ENCODE measurements around the gene OR2T10.
"Not testable (repeated sequence)": the region's sequence is repeated elsewhere in the genome, so short reads cannot be mapped to it uniquely, and the experiment has no call there.

Gene OR2T10

DNA sequence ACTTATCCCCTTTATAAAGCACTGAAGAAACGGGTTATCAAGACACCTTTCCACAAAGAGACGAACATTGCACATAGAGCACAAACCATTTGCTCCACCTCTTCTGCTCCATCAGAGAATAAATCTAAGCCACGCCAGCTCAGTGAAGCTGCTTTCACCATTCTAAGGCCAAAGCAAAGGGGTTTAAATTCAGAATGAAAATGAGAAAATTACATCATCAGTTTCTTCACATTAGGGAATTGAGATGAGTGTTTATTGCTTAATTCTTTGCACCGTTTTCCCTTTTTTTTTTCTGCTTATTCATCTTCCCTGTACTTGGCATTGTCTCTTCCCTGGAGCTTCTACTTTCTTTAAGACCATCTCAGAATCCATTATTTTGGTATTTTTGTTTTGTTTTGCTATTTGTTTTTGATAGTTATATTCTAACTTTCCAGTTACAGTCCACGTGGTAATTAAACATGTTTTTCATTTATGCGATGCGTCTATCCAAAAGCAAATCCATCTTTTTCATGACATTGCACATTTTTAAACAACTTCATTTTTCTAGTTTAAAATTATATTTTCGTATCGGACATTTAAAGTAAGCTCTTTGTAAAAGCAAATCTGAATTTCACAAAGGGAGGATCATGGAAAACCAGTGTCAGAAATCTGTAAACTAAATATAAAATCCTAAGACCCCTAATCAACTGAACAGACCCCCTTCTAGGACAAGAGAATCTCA, 21.1 kb downstream of the OR2T10 start:
- no peaks in the 10 kb centered on the region for H3K36me3 ChIP-seq
- H3K4me3 ChIP-seq (ENCODE audit: low read depth, low read length) = no peak overlapping the region
- H3K4me1 ChIP-seq = no peaks in the 10 kb centered on the region
- no peak for DNase-seq
- H3K27me3 ChIP-seq = no peaks in the 10 kb centered on the region
- TF ChIP-seq, protein P1, sequence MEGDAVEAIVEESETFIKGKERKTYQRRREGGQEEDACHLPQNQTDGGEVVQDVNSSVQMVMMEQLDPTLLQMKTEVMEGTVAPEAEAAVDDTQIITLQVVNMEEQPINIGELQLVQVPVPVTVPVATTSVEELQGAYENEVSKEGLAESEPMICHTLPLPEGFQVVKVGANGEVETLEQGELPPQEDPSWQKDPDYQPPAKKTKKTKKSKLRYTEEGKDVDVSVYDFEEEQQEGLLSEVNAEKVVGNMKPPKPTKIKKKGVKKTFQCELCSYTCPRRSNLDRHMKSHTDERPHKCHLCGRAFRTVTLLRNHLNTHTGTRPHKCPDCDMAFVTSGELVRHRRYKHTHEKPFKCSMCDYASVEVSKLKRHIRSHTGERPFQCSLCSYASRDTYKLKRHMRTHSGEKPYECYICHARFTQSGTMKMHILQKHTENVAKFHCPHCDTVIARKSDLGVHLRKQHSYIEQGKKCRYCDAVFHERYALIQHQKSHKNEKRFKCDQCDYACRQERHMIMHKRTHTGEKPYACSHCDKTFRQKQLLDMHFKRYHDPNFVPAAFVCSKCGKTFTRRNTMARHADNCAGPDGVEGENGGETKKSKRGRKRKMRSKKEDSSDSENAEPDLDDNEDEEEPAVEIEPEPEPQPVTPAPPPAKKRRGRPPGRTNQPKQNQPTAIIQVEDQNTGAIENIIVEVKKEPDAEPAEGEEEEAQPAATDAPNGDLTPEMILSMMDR (IDR thresholded peaks at IDR 0.05; ENCODE audit: low read depth, low read length) = no peak
- H3K9me3 ChIP-seq = no peaks in the 10 kb centered on the region

DNA sequence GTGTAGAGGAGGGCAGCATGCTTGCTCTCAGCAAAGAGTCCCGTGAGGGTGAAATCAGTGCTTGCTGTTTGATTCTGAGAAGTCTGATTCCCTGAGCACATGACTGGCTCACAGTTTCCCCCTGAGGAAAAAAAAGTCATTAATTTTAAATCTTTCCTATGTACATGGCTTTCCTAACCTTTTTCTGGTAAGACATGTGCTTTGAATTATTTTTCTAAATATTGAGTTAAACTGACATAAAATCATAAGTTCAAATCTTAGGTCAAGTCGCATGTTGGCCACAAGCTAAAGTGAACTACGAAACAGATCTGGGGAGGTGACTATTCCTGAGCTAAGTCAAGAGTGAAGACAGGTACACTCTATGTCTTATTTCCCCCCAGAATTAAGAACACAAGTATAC, 22.8 kb downstream of the OR2T10 start, which contains the start of gene OR2T34:
Gene OR2T34 (minus strand): TSS at position 101 of the 400 bp plus-strand sequence. CDS start 0 bp downstream, at position 101.
- H3K36me3 ChIP-seq; H3K27me3 ChIP-seq; H3K4me1 ChIP-seq; H3K9me3 ChIP-seq; H3K4me3 ChIP-seq (ENCODE audit: low read depth, low read length); DNase-seq: not testable (repeated sequence)

DNA sequence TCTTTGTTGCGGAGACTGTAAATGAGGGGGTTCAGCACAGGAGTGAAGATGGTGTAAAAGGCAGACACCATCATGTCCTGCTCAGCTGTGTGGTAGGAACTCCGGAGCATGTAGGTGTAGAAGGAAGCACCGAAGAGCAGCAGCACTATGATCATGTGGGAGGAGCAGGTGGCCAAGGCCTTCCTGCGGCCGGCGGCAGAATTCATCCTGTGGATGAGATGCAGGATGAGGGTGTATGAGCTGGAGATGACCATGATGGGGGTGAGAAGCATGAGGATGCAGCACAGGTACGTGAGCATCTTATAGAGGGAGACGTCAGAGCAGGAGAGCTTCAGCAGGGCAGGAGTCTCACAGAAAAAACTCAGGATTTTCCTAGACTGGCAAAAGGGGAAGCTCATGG, 23.6 kb downstream of the OR2T10 start:
- not testable (repeated sequence) for H3K9me3 ChIP-seq; H3K4me3 ChIP-seq (ENCODE audit: low read depth, low read length); H3K27me3 ChIP-seq; DNase-seq; H3K36me3 ChIP-seq; H3K4me1 ChIP-seq

GRCh38 chr1:248572049-248572448, 25.5 kb downstream of the OR2T10 start:
- H3K27me3 ChIP-seq; H3K4me1 ChIP-seq; H3K9me3 ChIP-seq; H3K36me3 ChIP-seq; DNase-seq; H3K4me3 ChIP-seq (ENCODE audit: low read depth, low read length): not testable (repeated sequence)

GRCh38 chr1:248570811-248571210, 26.7 kb downstream of the OR2T10 start:
- not testable (repeated sequence) for H3K4me1 ChIP-seq; H3K27me3 ChIP-seq; H3K4me3 ChIP-seq (ENCODE audit: low read depth, low read length); DNase-seq; H3K36me3 ChIP-seq; H3K9me3 ChIP-seq

DNA sequence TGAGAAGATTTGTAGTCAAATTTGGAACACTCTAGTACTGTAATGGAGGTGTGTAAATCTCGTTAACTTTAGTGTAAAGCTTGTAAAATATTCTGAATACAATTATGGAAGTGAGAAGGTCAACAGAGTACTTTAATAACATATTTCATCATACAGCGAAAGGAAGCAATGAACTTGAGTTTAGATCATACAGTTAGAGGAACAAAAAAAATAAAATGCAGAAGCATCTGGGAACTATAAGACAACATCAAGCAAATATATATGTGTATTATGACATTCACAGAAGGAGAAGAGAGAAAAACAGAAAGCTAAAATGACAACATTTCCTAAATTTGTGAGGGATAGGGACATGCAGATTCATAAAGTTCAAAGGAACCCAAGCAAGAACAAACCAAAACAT, 28.5 kb downstream of the OR2T10 start:
- H3K4me3 ChIP-seq (ENCODE audit: low read depth, low read length); H3K27me3 ChIP-seq; H3K36me3 ChIP-seq; DNase-seq; H3K9me3 ChIP-seq; H3K4me1 ChIP-seq: not testable (repeated sequence)

DNA sequence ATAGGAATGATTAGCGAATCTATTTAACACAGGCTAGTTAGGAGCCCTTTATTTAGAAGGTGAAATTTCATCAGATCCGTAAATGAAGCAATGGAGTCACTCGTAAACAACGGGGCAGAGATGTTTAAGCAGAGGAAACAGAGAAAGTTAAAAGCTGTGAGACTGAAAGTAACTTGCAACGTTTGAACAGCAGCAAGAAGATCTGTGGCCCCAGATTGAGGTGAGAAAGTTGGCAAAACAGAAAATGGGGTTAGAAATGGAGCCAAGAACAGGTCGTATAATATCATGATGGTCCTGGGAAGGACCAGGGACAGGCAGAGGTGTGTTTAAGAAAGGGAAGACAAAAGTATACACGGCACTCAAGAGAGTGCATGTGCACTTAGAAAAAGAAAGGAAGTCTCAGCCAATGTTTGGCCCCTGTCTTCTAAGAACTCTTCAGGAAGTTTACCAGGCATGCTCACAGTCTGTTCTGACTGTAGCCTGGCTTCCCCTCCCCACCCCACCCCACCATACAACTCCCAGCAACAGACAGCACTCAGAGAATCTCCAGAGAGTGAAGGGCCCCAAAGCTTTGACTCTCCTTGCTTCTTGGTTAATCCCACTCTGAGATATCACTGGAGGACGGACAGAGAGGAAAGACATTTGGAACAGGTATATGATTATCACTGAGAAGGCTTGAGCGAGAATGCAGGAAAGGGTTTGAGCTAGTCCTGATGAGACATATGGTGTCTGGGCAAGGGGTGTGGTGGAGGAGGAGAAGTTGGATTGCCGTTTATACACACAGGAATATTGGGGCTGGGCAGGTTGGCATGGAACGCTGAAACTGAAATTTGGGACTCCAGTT, 31.7 kb downstream of the OR2T10 start:
- not testable (repeated sequence) for DNase-seq; H3K27me3 ChIP-seq; H3K36me3 ChIP-seq; H3K4me3 ChIP-seq (ENCODE audit: low read depth, low read length); H3K4me1 ChIP-seq; H3K9me3 ChIP-seq

- H3K4me3 ChIP-seq (ENCODE audit: low read depth, low read length); H3K4me1 ChIP-seq; DNase-seq; H3K27me3 ChIP-seq; H3K36me3 ChIP-seq; H3K9me3 ChIP-seq: not testable (repeated sequence)
Measured at GRCh38 chr1:248562672-248563071, 34.8 kb downstream of the OR2T10 start, which contains the start of gene OR2T29. OR2T29 (minus strand) TSS chr1:248562772; CDS start chr1:248559491, 3,281 bp downstream.

- not testable (repeated sequence) for H3K4me3 ChIP-seq (ENCODE audit: low read depth, low read length); H3K36me3 ChIP-seq; H3K27me3 ChIP-seq; H3K4me1 ChIP-seq; H3K9me3 ChIP-seq; DNase-seq
Measured at GRCh38 chr1:248551027-248551426, 46.5 kb downstream of the OR2T10 start.

DNA sequence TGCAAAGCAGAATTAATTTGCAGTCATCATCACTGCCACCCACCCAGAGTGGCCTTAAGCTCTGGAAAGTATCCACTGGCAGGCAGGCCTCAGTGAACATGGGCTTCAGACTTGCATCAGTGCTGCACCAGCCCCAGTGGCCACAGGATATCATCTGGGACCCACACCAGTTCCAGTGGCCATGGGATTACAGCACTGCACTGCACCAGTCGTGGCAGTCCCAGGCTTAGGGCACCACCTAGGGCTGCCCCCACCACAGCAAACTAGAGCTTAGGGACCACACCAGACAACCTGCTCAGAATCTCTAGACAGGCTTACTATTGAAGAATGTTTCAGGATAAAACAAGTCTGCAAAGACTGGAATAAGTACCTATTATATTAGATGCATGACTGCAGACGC, 50.1 kb downstream of the OR2T10 start:
- not testable (repeated sequence) for H3K4me1 ChIP-seq; H3K4me3 ChIP-seq (ENCODE audit: low read depth, low read length); DNase-seq; H3K27me3 ChIP-seq; H3K9me3 ChIP-seq; H3K36me3 ChIP-seq

Data from BE2C (cell line).